SKM-1 treated with dmso at 0.1 percent for 144 hours (cell line): ENCODE data around the gene MATN3.

Experiments
- DNase-seq: peaks from one replicate; lab custom pipeline; 2025; ENCODE audit not compliant: unreplicated experiment; lab: John Stamatoyannopoulos, UW

Gene MATN3

GRCh38 chr2:20040489-20041172 lies 28.2 kb upstream of the MATN3 start:
- no peak for DNase-seq

- DNase-seq, result no peak
Observed at GRCh38 chr2:20037660-20038059, 25.2 kb upstream of the MATN3 start.

DNA sequence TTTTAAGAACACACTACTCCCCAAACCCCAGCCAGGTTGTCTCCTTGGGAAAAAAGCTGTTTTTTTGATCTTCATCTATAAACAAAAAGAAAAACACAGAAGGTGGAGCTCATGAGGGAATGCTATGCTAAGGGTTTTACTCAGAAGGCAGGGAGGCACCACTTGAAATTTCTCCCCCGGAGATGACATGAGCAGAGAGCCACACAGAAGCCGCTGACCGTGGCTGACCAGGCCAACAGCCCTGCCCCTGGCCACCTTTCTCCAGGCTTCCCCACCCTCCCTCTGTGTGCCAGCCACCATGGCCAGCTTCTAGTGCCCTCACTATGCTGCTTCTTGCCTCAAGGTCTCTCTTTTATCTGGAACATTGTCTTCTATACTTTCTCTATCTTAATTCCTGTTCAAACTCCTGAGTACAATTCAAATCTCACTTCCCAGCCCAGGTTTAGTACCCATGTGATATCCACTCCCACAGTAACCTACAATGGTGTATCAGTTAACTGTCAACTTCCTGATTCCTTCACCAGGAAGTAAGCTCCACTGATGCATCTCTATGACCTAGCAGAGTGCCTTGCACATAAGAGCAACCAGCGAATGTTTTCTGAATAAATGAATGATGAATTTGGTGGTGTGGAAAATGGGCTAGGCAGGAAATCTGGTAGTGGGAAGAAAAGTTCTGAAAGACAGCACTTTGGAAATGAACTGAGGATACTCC lies 23.6 kb upstream of the MATN3 start:
- DNase-seq, result no peak

- no peak for DNase-seq
Observed at GRCh38 chr2:20034821-20035220, 22.4 kb upstream of the MATN3 start.

- no peak for DNase-seq
Observed at GRCh38 chr2:20034218-20034617, 21.8 kb upstream of the MATN3 start.

DNA sequence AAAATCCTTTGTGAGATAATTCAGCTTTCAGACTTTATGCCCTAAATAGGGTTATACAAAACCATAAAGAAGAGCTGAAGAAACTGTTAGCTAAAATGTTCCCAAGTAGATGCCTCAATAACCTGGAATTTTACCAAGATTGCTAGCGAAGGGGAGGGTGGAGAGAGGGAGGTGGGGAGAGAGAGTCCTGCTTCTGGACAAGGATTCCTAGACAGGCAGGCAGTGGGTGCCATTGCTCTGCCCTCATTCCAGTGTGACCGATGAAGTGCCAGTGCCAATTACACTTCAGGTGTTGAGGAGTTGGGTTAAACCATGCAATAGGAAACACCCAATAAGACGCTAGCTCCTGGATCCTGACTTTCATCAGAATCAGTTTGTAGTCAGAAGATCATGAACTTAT lies 20.9 kb upstream of the MATN3 start:
- no peak for DNase-seq

- no peak for DNase-seq
Observed at GRCh38 chr2:20030224-20030623, 17.8 kb upstream of the MATN3 start.

DNA sequence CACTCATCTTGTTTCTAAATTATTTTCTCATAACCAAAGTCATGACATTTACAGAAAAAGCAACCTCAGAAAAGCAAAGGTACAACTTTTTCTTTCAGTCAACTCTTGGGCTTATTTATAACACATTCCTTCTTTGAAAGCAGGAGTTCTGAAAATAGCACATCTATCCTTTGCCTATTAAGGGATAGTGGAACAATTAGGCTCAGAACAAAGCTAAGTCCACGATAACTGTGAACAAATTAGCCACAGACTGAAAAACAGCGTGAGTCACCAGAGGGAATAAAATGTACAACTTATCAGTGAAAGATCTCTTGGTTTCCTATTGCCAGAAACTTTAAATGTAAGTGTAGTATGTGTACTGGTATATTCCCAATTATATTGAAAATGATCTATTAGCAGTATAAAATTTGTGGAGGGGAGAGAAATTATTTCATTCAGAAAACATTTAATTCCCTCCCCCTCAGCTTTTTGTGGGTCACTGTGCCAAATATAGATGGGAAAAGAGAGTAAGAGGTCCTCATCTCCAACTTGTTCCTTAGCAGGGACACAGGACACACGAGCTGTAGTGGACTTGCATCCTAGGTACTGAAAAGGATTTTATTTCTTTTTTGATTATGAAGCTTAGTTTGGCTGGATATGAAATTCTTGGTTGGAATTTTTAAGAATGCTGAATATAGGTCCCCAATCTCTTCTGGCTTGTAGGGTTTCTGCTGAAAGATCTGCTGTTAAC lies 15.4 kb upstream of the MATN3 start:
- DNase-seq, result no peak

GRCh38 chr2:20027260-20027677 lies 14.8 kb upstream of the MATN3 start:
- no peak for DNase-seq

DNA sequence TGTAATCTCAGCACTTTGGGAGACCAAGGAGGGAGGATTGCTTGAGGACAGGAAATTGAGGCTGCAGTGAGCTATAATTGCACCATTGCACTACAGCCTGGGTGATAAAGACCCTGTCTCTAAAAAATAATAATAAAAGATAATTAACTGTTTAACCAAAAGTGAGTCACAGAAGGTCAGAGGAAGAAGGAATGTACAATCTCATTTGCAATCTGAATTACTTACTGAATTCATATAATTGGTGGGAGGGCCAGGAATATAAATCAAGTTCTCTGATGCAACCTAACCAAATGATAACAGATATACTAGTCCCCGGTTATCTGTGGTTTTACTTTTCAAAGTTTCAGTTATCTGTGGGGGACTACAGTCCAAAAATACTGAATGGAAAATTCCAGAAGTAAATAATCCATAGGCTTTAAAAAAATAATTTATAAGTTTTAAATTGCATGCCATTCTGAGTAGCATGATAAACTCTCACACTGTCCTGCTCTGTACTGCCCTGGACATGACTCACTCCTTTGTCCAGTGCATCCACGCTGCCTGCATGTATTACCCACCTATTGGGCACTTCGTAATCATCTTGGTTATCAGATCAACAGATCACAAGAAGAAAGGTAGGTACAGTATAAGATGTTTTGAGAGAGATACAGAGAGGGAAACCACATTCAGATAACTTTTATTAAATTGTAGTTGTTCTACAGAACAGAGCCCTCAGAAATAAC lies 12.8 kb upstream of the MATN3 start:
- DNase-seq, result no peak

DNA sequence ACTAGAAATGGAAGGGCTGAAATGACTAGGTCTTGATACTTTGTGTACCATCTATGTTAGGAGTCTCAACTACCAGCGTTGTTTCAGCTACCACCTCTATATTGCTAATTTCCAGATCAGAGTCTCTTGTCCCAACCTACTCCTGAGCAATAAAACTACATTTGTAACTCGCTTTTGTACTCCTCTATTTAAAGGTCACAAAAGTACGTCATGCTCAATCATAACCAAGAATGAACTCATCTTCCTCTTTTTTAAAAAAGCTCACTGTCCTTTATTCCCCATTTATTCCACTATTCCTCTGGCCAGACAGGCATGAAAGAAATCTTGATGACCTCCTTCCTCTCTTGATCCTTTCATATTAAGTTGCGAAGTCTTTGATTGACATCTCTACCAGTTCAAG lies 11.2 kb upstream of the MATN3 start:
- no peak for DNase-seq

DNA sequence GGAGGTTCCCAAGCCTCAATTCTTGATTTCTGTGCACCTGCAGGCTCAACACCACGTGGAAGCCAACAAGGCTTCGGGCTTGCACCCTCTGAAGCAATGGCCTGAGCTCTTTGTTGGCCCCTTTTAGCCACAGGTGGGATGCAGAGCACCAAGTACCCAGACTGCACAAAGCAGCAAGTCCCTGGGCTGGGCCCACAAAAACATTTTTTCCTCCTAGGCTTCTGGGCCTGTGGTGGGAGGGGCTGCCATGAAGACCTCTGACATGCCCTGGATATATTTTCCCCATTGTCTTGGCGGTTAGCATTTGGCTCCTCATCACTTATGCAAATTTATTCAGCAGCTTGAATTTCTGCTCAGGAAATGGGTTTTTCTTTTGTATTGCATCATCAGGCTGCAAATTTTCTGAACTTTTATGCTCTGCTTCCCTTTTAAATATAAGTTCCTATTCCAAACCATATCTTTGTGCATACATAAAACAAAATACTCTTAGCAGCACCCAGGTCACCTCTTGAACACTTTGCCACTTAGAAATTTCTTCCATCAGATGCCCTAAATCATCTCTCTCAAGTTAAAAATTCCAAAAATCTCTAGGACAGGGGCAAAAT lies 9.0 kb upstream of the MATN3 start:
- DNase-seq, result no peak

GRCh38 chr2:20019747-20020146 lies 7.3 kb upstream of the MATN3 start:
- no peak for DNase-seq

- no peak for DNase-seq
Observed at GRCh38 chr2:20018601-20019152, 6.2 kb upstream of the MATN3 start.

GRCh38 chr2:20016346-20016745 lies 3.9 kb upstream of the MATN3 start:
- DNase-seq, result no peak

DNA sequence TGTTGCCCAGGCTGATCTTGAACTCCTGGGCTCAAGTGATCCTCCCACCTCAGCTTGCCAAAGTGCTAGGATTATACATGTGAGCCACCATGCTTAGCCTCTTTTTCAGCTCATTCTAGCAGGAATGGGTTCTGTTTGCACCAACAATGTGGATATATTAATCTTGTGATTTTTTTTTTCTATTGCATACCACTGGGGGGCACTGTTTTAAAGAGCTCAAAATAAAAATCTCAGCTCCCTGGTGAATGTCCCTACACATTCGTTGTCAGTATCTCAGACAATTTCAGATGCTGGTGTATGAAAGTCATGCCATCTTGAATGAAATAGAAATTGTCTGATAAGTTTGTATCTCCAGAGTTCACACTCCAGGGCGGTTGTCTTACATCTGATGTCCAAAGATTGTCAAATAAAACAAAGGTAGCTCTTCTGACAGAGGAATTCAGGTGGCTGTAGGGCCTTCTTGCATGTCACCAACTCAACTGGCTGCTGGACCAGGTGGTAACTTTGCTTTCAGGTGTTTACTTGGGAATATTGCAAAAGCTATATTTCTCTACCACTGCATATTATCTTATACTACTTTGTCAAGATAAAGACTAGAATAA lies 3.1 kb upstream of the MATN3 start:
- peak; percentile 36 for DNase-seq

DNA sequence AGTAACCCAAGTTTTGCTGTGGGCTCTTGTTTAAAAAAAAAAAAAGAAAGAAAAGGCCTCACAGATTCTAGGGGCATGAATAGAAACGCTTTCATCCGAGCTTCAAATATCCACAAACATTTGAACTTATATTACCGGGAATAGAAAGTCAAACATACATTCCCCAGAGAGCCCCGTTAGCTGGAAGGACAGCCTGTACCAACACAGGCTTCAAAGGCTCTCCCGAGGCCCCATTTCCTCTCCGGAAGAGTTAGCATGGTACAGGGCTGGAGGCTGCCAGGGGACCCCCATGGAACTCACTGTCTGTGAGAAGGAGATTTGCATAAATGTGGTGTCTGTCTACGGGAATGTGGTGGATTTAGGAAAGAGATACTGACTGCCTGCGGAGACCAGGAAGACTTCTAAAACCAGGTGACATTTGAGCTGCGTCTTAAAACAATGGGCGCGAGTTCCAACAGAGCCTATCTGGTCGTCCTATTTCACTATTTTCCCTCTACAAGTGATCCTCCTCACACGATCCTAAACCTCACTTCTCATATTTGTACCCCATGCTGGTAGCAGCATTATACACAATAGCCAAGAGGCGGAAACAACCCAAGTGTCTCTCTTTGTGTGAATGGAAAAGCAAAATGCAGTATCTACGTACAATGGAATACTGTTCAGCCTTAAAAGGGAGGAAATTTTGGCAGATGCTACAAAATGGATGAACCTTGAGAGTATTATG lies 820 bp upstream of the MATN3 start:
- DNase-seq, result no peak

GRCh38 chr2:20012032-20012281 lies 511 bp downstream of the MATN3 start:
- DNase-seq, result no peak

GRCh38 chr2:20011276-20012031 lies 1.0 kb downstream of the MATN3 start:
- no peak for DNase-seq
